ENCODE results near the gene ZEB2.

The ZEB2 gene

GRCh38 chr2:144381716-144382115 lies 138.2 kb downstream of the ZEB2 start:
- TF ChIP-seq EZH2phosphoT487 (IDR thresholded peaks at IDR 0.05; ENCODE audit: borderline replicate concordance, low read length), result no peak
- H3F3A ChIP-seq (ENCODE audit: control insufficient read depth, insufficient read depth), result no peaks in the 10 kb centered on the region
- no peaks in the 10 kb centered on the region for H3K9me2 ChIP-seq (replicated peaks; ENCODE audit: control insufficient read depth, low read length)
- no peak overlapping the region for H3K27ac ChIP-seq (ENCODE audit: low read depth, low read length)
- H3K27me3 ChIP-seq (ENCODE audit: control insufficient read depth, low read length), result no peaks in the 10 kb centered on the region
- no peaks in the 10 kb centered on the region for H4K20me1 ChIP-seq (ENCODE audit: control insufficient read depth, insufficient read depth, low read depth, low read length)
- H3K9me3 ChIP-seq (ENCODE audit: control insufficient read depth, insufficient read depth, low read length), result no peaks in the 10 kb centered on the region
- no peak overlapping the region for H3K4me3 ChIP-seq (ENCODE audit: low read length)
- no peaks in the 10 kb centered on the region for H3K79me2 ChIP-seq (ENCODE audit: control insufficient read depth, low read length)
- no peaks in the 10 kb centered on the region for H3K36me3 ChIP-seq (ENCODE audit: control insufficient read depth, low read length)
- peaks cover 17% of the 10 kb centered on the region for H3K4me1 ChIP-seq (ENCODE audit: control insufficient read depth, low read length)
- H3K4me2 ChIP-seq (ENCODE audit: low read length), result no peak overlapping the region

GRCh38 chr2:144379851-144380311 lies 140.0 kb downstream of the ZEB2 start:
- Histone ChIP-seq H3K79me2 (ENCODE audit: control insufficient read depth, low read length) (no peaks in the 10 kb centered on the region), H3K4me2 (ENCODE audit: low read length) (no peak overlapping the region), H3F3A (ENCODE audit: control insufficient read depth, insufficient read depth) (no peaks in the 10 kb centered on the region), H3K27ac (ENCODE audit: low read depth, low read length) (no peak overlapping the region), H4K20me1 (ENCODE audit: control insufficient read depth, insufficient read depth, low read depth, low read length) (no peaks in the 10 kb centered on the region), H3K9me2 (replicated peaks; ENCODE audit: control insufficient read depth, low read length) (no peaks in the 10 kb centered on the region), H3K9me3 (ENCODE audit: control insufficient read depth, insufficient read depth, low read length) (no peaks in the 10 kb centered on the region), H3K27me3 (ENCODE audit: control insufficient read depth, low read length) (no peaks in the 10 kb centered on the region), H3K36me3 (ENCODE audit: control insufficient read depth, low read length) (no peaks in the 10 kb centered on the region), H3K4me3 (ENCODE audit: low read length) (no peak overlapping the region), H3K4me1 (ENCODE audit: control insufficient read depth, low read length) (peaks cover 23% of the 10 kb centered on the region)
- TF ChIP-seq EZH2phosphoT487 (IDR thresholded peaks at IDR 0.05; ENCODE audit: borderline replicate concordance, low read length) (no peak), CTCF (IDR thresholded peaks at IDR 0.05; ENCODE audit: low read depth, low read length, poor library complexity, severe bottlenecking) (no peak)

GRCh38 chr2:144378551-144378950 lies 141.4 kb downstream of the ZEB2 start:
- no peak for TF ChIP-seq EZH2phosphoT487 (IDR thresholded peaks at IDR 0.05; ENCODE audit: borderline replicate concordance, low read length)
- no peak for TF ChIP-seq CTCF (IDR thresholded peaks at IDR 0.05; ENCODE audit: low read depth, low read length, poor library complexity, severe bottlenecking)

GRCh38 chr2:144377914-144378313 lies 142.0 kb downstream of the ZEB2 start:
- TF ChIP-seq CTCF (IDR thresholded peaks at IDR 0.05; ENCODE audit: low read depth, low read length, poor library complexity, severe bottlenecking) (no peak), EZH2phosphoT487 (IDR thresholded peaks at IDR 0.05; ENCODE audit: borderline replicate concordance, low read length) (no peak)

More at GRCh38 chr2:144378551-144378950, 141.4 kb downstream of the ZEB2 start:
- H3K4me2 ChIP-seq (ENCODE audit: low read length), result no peak overlapping the region
- H3K36me3 ChIP-seq (ENCODE audit: control insufficient read depth, low read length), result no peaks in the 10 kb centered on the region
- no peaks in the 10 kb centered on the region for H3K9me2 ChIP-seq (replicated peaks; ENCODE audit: control insufficient read depth, low read length)
- peaks cover 36% of the 10 kb centered on the region for H3K4me1 ChIP-seq (ENCODE audit: control insufficient read depth, low read length)
- H3K4me3 ChIP-seq (ENCODE audit: low read length), result no peak overlapping the region
- H4K20me1 ChIP-seq (ENCODE audit: control insufficient read depth, insufficient read depth, low read depth, low read length), result no peaks in the 10 kb centered on the region
- H3K79me2 ChIP-seq (ENCODE audit: control insufficient read depth, low read length), result no peaks in the 10 kb centered on the region
- H3K27me3 ChIP-seq (ENCODE audit: control insufficient read depth, low read length), result no peaks in the 10 kb centered on the region
- H3K9me3 ChIP-seq (ENCODE audit: control insufficient read depth, insufficient read depth, low read length), result no peaks in the 10 kb centered on the region
- no peaks in the 10 kb centered on the region for H3F3A ChIP-seq (ENCODE audit: control insufficient read depth, insufficient read depth)
- H3K27ac ChIP-seq (ENCODE audit: low read depth, low read length), result no peak overlapping the region

More at GRCh38 chr2:144377914-144378313, 142.0 kb downstream of the ZEB2 start:
- Histone ChIP-seq H4K20me1 (ENCODE audit: control insufficient read depth, insufficient read depth, low read depth, low read length) (no peaks in the 10 kb centered on the region), H3K36me3 (ENCODE audit: control insufficient read depth, low read length) (no peaks in the 10 kb centered on the region), H3K4me3 (ENCODE audit: low read length) (no peak overlapping the region), H3K4me2 (ENCODE audit: low read length) (no peak overlapping the region), H3K79me2 (ENCODE audit: control insufficient read depth, low read length) (no peaks in the 10 kb centered on the region), H3K27me3 (ENCODE audit: control insufficient read depth, low read length) (no peaks in the 10 kb centered on the region), H3K4me1 (ENCODE audit: control insufficient read depth, low read length) (peaks cover 40% of the 10 kb centered on the region), H3K27ac (ENCODE audit: low read depth, low read length) (no peak overlapping the region), H3K9me3 (ENCODE audit: control insufficient read depth, insufficient read depth, low read length) (no peaks in the 10 kb centered on the region), H3K9me2 (replicated peaks; ENCODE audit: control insufficient read depth, low read length) (no peaks in the 10 kb centered on the region), H3F3A (ENCODE audit: control insufficient read depth, insufficient read depth) (0 out of 2 replicates have a peak, but pooled peaks cover under 1% of the 10 kb centered on the region)
